K562 (cell line): ENCODE results near the gene DPH2. TPM values are rescaled to one million over a fixed set of nuclear protein-coding genes. Genes with fewer than 3 reads are reported as not detected.

Source experiments
- ATAC-seq: fragments of 200-7000 bp; cut with Tn5 transposase; 3 replicates; pipeline ENCODE4 v1.9.1; 2020; ENCODE audit warnings: moderate library complexity
- BruUV-seq: library from RNA; stranded (reverse); fragments of 400-500 nt; replicated peaks from 2 replicates; lab custom pipeline; 2021; lab: Mats Ljungman, UMichigan
- CTCF ChIA-PET: fragments of 300-600 bp; formaldehyde crosslinking; extraction: SDS; loops from one replicate; lab custom pipeline; 2021; ENCODE audit warnings: low intra/inter-chr PET ratio; lab: Yijun Ruan, JAX
- POLR2A ChIA-PET: fragments of 300-600, 350-650 bp; sonication (Branson Sonifier 250); formaldehyde crosslinking; extraction: SDS; loops from one replicate; lab custom pipeline; 2021; ENCODE audit warnings: antibody characterized with exemption, inconsistent platforms; lab: Yijun Ruan, JAX
- DNase-seq, 4 experiments: peaks; one replicate each; pipeline versions ENCODE4 v3.0.0 to v3.0.0-alpha.2; 2011 to 2018; ENCODE audit warnings: low spot score in 3 of 4, mixed read lengths in 3 of 4; ENCODE audit errors: extremely low read depth in 1 of 4
- FAIRE-seq: peaks from 2 replicates; lab custom pipeline; 2011; peaks lifted over from hg19 to GRCh38; lab: Jason Lieb, UNC
- H2AFZ ChIP-seq: 2 replicates; pipeline ENCODE4 v1.6.0; 2011; ENCODE audit warnings: low read depth, low read length, control low read depth, inconsistent platforms
- H3K27ac ChIP-seq: fragments of 200-600 bp; 3 replicates; pipeline ENCODE4 v1.8.0; 2011; ENCODE audit warnings: low read depth, mild to moderate bottlenecking, control low read depth, inconsistent platforms, low read length, moderate library complexity, mixed read lengths; ENCODE audit errors: extremely low read depth
- H3K27me3 ChIP-seq, 2 experiments: fragments of 300-600 bp in 1 of 2; 2 replicates in 1 of 2; 3 replicates in 1 of 2; pipeline versions ENCODE4 v1.6.0 to v1.8.0; 2011; ENCODE audit warnings: inconsistent platforms in 2 of 2, low read length in 2 of 2, mild to moderate bottlenecking in 1 of 2, mixed read lengths in 1 of 2, moderate library complexity in 1 of 2; ENCODE audit not compliant: control insufficient read depth in 2 of 2, insufficient read depth in 2 of 2
- H3K36me3 ChIP-seq: fragments of 300-600 bp; 3 replicates; pipeline ENCODE4 v1.8.0; 2011; ENCODE audit warnings: mild to moderate bottlenecking, low read length, inconsistent platforms; ENCODE audit not compliant: control insufficient read depth, insufficient read depth
- H3K4me1 ChIP-seq, 2 experiments: fragments of 200-600 bp in 1 of 2; replicated peaks in 1 of 2; 2 replicates in 1 of 2; 3 replicates in 1 of 2; pipeline versions ENCODE4 v1.5.1 to v1.8.0; 2011; ENCODE audit warnings: inconsistent platforms in 2 of 2, low read length in 2 of 2, mild to moderate bottlenecking in 1 of 2, mixed read lengths in 1 of 2, moderate library complexity in 1 of 2; ENCODE audit not compliant: control insufficient read depth in 2 of 2, insufficient read depth in 2 of 2
- H3K4me2 ChIP-seq: 2 replicates; pipeline ENCODE4 v1.6.1; 2011; ENCODE audit warnings: low read length, control low read depth, inconsistent platforms, mixed read lengths; ENCODE audit not compliant: insufficient read depth
- H3K4me3 ChIP-seq: fragments of 200-600 bp; sonication (generic), shearing (Covaris generic); 2 replicates; pipeline ENCODE4 v1.5.1; 2016; ENCODE audit warnings: control low read depth, inconsistent platforms
- H3K79me2 ChIP-seq: fragments of 200-600 bp; 3 replicates; pipeline ENCODE4 v1.8.0; 2011; ENCODE audit warnings: low read length, inconsistent platforms; ENCODE audit not compliant: control insufficient read depth, insufficient read depth
- H3K9ac ChIP-seq, 2 experiments: 2 replicates each; pipeline versions ENCODE4 v1.6.0 to v1.6.1; 2011; ENCODE audit warnings: low read depth in 2 of 2, low read length in 2 of 2, control low read depth in 1 of 2, inconsistent platforms in 1 of 2, mild to moderate bottlenecking in 1 of 2, mixed read lengths in 1 of 2; ENCODE audit not compliant: insufficient read depth in 1 of 2
- H3K9me1 ChIP-seq: one replicate; pipeline ENCODE4 v1.6.0; 2011; ENCODE audit warnings: inconsistent platforms, mild to moderate bottlenecking, low read length, moderate library complexity; ENCODE audit not compliant: control insufficient read depth, insufficient read depth
- H3K9me3 ChIP-seq: replicated peaks from 2 replicates; pipeline ENCODE4 v1.5.1; 2011; ENCODE audit warnings: low read depth, low read length, inconsistent platforms; ENCODE audit not compliant: control insufficient read depth, insufficient read depth
- H4K20me1 ChIP-seq: replicated peaks from 2 replicates; pipeline ENCODE4 v1.6.1; 2011; ENCODE audit warnings: low read length, inconsistent platforms, mixed read lengths; ENCODE audit not compliant: control insufficient read depth, insufficient read depth
- BCOR ChIP-seq: fragments of 450-650 bp; IDR thresholded peaks from 2 replicates; pipeline ENCODE4 v1.6.1; 2016
- BRF1 ChIP-seq: IDR thresholded peaks from 3 replicates; pipeline ENCODE4 v1.6.1; 2011; ENCODE audit warnings: borderline replicate concordance, mild to moderate bottlenecking; ENCODE audit not compliant: insufficient read length; ENCODE audit errors: extremely low read depth
- ELF1 ChIP-seq: fragments of 200-800 bp; sonication (Bioruptor generic); IDR thresholded peaks from 2 replicates; pipeline ENCODE4 v1.6.1; 2016; ENCODE audit warnings: missing genetic modification characterization, missing compliant biosample characterization
- GABPB2 ChIP-seq: fragments of 250-450 bp; sonication (Bioruptor Pico); conservative IDR thresholded peaks from 2 replicates; pipeline ENCODE4 v1.5.1; 2021; ENCODE audit warnings: mild to moderate bottlenecking
- JUNB ChIP-seq: fragments of 450-650 bp; formaldehyde crosslinking; conservative IDR thresholded peaks from 2 replicates; pipeline ENCODE4 v1.4.0; 2020; ENCODE audit warnings: mild to moderate bottlenecking
- LARP7 ChIP-seq: fragments of 450-650 bp; IDR thresholded peaks from 2 replicates; pipeline ENCODE4 v1.6.1; 2016
- RFX1 ChIP-seq: fragments of 450-650 bp; IDR thresholded peaks from 2 replicates; pipeline ENCODE4 v1.6.1; 2016; ENCODE audit warnings: mild to moderate bottlenecking, moderate library complexity
- SAFB ChIP-seq: fragments of 200-400 bp; formaldehyde crosslinking; IDR thresholded peaks from 2 replicates; pipeline ENCODE4 v1.6.1; 2017; ENCODE audit warnings: low read depth, low read length, borderline replicate concordance
- SMARCC2 ChIP-seq: fragments of 450-650 bp; IDR thresholded peaks from 2 replicates; pipeline ENCODE4 v1.6.1; 2017; ENCODE audit warnings: antibody characterized with exemption, moderate library complexity, mild to moderate bottlenecking, low read depth
- SOX6 ChIP-seq: fragments of 450-650 bp; IDR thresholded peaks from 2 replicates; pipeline ENCODE4 v1.6.1; 2014; ENCODE audit warnings: mild to moderate bottlenecking
- XRCC3 ChIP-seq: fragments of 450-650 bp; IDR thresholded peaks from 2 replicates; pipeline ENCODE4 v1.6.1; 2017; ENCODE audit warnings: mild to moderate bottlenecking, moderate library complexity
- ZBTB1 ChIP-seq: sonication (generic); formaldehyde crosslinking; IDR thresholded peaks from 2 replicates; pipeline ENCODE4 v1.8.1; 2023; ENCODE audit warnings: missing genetic modification reagents, low read depth, mild to moderate bottlenecking, borderline replicate concordance
- ZNF347 ChIP-seq: fragments of 450-650 bp; formaldehyde crosslinking; IDR thresholded peaks from 2 replicates; pipeline ENCODE4 v1.4.0; 2020; ENCODE audit warnings: low read depth, mild to moderate bottlenecking, moderate library complexity
- ZNF384 ChIP-seq: IDR thresholded peaks from 2 replicates; pipeline ENCODE4 v1.6.1; 2012; ENCODE audit warnings: low read depth, low read length, improper control_type of control experiment
- ZNF584 ChIP-seq: fragments of 200-800 bp; sonication (Bioruptor generic); IDR thresholded peaks from 2 replicates; pipeline ENCODE4 v1.6.1; 2016; ENCODE audit warnings: low read depth, mild to moderate bottlenecking, missing genetic modification characterization, missing compliant biosample characterization
- WGBS: fragments of 100-300 bp; shearing (Covaris generic); methylation state at CpG from one replicate; pipeline ENCODE4 v1.1.6; 2016; ENCODE audit warnings: low coverage, mixed read lengths; ENCODE audit not compliant: insufficient coverage; ENCODE audit errors: missing lambda C conversion rate; 5-methylcytosine and 5-hydroxymethylcytosine counted together
- in situ Hi-C: fragments of 300-500 bp; cut with MboI; formaldehyde crosslinking; loops from 4 replicates; pipeline ENCODE4 v1.15.0; 2018; ENCODE audit warnings: inconsistent platforms, mixed read lengths
- intact Hi-C: fragments of 100-400 bp; cut with micrococcal nuclease; formaldehyde crosslinking; loops from 2 replicates; pipeline ENCODE4 v1.14.2; 2022
- polyA plus RNA-seq, 8 experiments: library from polyadenylated mRNA; depleted of rRNA in 4 of 8; stranded (reverse) in 5 of 8; unstranded in 3 of 8; fragments of >200 nt; fragmentation: Nextera tagmentation in 2 of 8; fragmentation: Illumina TruSeq in 1 of 8; extraction: Ambion mirVana in 2 of 8; extraction: Trizol in 1 of 8; gene quantifications; 2 replicates each; pipeline versions ENCODE4 v1.2.1 to v1.2.3, GENCODE V29; 2011 to 2014; ENCODE audit warnings: inconsistent platforms in 1 of 8, missing spikeins in 1 of 8
- total RNA-seq, 7 experiments: library from RNA; depleted of rRNA in 6 of 7; stranded (reverse); fragments of >200 nt in 6 of 7; fragmentation: Illumina TruSeq in 2 of 7; extraction: Trizol in 2 of 7; gene quantifications; 2 replicates each; pipeline versions ENCODE4 v1.2.1 to v1.2.3, GENCODE V29; 2011 to 2021; ENCODE audit warnings: low replicate concordance in 1 of 7
- TF ChIP-seq, protein P1 (sequence below): fragments of 450-650 bp; formaldehyde crosslinking; IDR thresholded peaks from 2 replicates; pipeline ENCODE4 v1.4.0; 2020; ENCODE audit warnings: mild to moderate bottlenecking

DPH2 gene
- total and polyA plus RNA-seq, 9 of the 15 experiments (the other 6 are each of a cell fraction or from before 2014, with no cell fraction given) = 17.9 to 94.1 (median 68.1) TPM

DNA sequence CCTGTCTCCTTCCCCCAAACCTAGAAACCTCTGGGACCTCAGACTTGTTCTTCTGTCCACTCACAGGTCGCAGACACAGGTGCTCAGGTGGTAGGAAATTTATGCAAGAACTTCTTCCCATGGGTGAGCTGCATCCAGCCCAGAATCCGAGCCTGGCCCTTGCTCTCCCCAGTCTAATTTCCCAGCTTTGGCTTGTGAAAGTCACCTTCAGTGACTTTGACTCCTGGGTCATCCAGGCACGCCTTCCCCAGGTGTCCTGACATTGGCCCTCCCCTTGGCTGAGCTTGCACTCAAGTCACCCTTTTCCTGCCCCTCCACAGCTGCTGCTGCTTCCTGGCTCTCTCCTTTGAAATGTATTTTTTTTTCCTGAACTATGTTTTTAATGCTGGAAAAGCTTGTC is 16.4 kb upstream of the DPH2 start:
- Histone ChIP-seq H3K79me2 (peaks cover 14% of the 10 kb centered on the region), H3K36me3 (peaks cover 40% of the 10 kb centered on the region), H3K27ac (no peak overlapping the region), H3K4me3 (no peak overlapping the region), H3K27me3 (no peaks in the 10 kb centered on the region), H3K9me1 (no peaks in the 10 kb centered on the region), H3K4me2 (no peak overlapping the region), H3K9ac (peak overlapping the region in 1 of 2 experiments; percentile 23; a peak in 1 of 4 replicates), H3K9me3 (no peaks in the 10 kb centered on the region), H2AFZ (no peak overlapping the region), H3K4me1 (peaks cover 16 to 26% of the 10 kb centered on the region in 2 experiments; a peak in 4 of 5 replicates), H4K20me1 (0 out of 2 replicates have a peak, but pooled peaks cover 8% of the 10 kb centered on the region)
- CTCF ChIA-PET = no interaction called here
- 73% methylated on average over 3 of the region's 3 CpGs for WGBS
- DNase-seq (no peak), FAIRE-seq (no peak), ATAC-seq (no peak)
- in situ Hi-C loops (no loop called here), intact Hi-C loops (no loop called here)
- POLR2A ChIA-PET = interaction anchor here (0.6 to 1.6 kb wide), 3 partner anchors 19 to 90 kb away, joined by 3 to 7 read pairs (median 4); partner anchors contain the start of gene ATP6V0B
- no peak for TF ChIP-seq LARP7
- no peak for TF ChIP-seq ZNF347
- TF ChIP-seq SAFB = no peak
- TF ChIP-seq GABPB2 (CRISPR knock-in tag) = no peak
- peak; percentile 34; the same call in 1 of the 2 replicates for TF ChIP-seq RFX1
- BruUV-seq = no TSS peak

DNA sequence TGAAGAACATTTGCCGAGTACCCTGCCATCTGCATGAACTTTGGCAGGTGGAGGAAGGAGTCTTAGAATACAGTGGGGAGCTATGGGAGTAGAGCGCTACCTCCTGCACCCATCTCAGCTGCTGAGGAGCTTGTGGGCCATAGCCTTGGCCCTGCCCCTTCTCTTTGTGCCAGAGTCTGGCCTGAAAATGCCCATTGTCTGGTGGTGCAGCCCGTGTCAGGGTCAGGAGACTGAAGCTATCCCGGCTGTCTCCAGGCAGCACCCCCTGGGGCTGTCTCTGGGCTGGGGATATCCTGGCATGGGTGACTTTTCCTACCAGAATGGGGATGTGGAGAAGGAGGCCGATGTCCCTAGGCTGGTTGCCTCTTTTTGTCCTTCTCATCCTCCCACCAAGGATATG is 15.8 kb upstream of the DPH2 start:
- peaks cover 15% of the 10 kb centered on the region; the same call in 1 of the 2 replicates for H4K20me1 ChIP-seq
- no peak for ATAC-seq
- no peak overlapping the region for H3K4me3 ChIP-seq
- no TSS peak for BruUV-seq
- no peak overlapping the region for H3K27ac ChIP-seq
- FAIRE-seq = no peak
- TF ChIP-seq, protein P1, sequence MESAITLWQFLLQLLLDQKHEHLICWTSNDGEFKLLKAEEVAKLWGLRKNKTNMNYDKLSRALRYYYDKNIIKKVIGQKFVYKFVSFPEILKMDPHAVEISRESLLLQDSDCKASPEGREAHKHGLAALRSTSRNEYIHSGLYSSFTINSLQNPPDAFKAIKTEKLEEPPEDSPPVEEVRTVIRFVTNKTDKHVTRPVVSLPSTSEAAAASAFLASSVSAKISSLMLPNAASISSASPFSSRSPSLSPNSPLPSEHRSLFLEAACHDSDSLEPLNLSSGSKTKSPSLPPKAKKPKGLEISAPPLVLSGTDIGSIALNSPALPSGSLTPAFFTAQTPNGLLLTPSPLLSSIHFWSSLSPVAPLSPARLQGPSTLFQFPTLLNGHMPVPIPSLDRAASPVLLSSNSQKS (CRISPR knock-in tag) = no peak
- TF ChIP-seq BRF1 (no peak), SMARCC2 (no peak), ELF1 (tag) (no peak), BCOR (no peak), JUNB (CRISPR knock-in tag) (no peak), XRCC3 (no peak), ZBTB1 (no peak), ZNF584 (CRISPR knock-in tag) (no peak), ZNF384 (no peak), SOX6 (no peak)
- no peaks in the 10 kb centered on the region for H3K9me1 ChIP-seq
- ChIA-PET CTCF (no interaction called here), POLR2A (interaction anchor here (0.6 to 1.6 kb wide), 3 partner anchors 18 to 89 kb away, joined by 3 to 7 read pairs (median 4); partner anchors contain the start of gene ATP6V0B)
- intact Hi-C loops = no loop called here
- no peak for DNase-seq
- no peaks in the 10 kb centered on the region for H3K27me3 ChIP-seq
- H2AFZ ChIP-seq = no peak overlapping the region
- 87% methylated on average over 4 of the region's 5 CpGs for WGBS
- in situ Hi-C loops = no loop called here
- H3K9ac ChIP-seq = no peak overlapping the region
- H3K4me1 ChIP-seq = peaks cover 20 to 24% of the 10 kb centered on the region in 2 experiments; a peak in 4 of 5 replicates
- 0 out of 3 replicates have a peak, but pooled peaks cover 8% of the 10 kb centered on the region for H3K79me2 ChIP-seq
- H3K4me2 ChIP-seq = no peak overlapping the region
- H3K9me3 ChIP-seq = no peaks in the 10 kb centered on the region
- peaks cover 43% of the 10 kb centered on the region for H3K36me3 ChIP-seq
